Muscle of arm (tissue), 14 donors: ENCODE data around the gene WDR77. TPM values are rescaled to one million over a fixed set of nuclear protein-coding genes. Genes with fewer than 3 reads are reported as not detected.
A peak's percentile ranks its signal among the peaks of the same experiment; 100 is the strongest.

Experiments
- DNase-seq: peaks from one replicate; pipeline ENCODE4 v3.0.0-alpha.2; 2013
- long read RNA-seq, 11 donors: transcript quantifications; one replicate each; lab custom pipeline, GENCODE V29; 2026
- polyA plus RNA-seq, 12 donors: library from polyadenylated mRNA; unstranded; fragments of 120-200 nt; gene quantifications; one replicate each; pipeline ENCODE4 v1.2.1, GENCODE V29; 2013; ENCODE audit not compliant: insufficient read length in 12 of 12

Gene WDR77
- 10 to 100 TPM in 11 of 12 donors, not detected in 1; 31.2 to 45.2 (median 37.6) TPM for polyA plus RNA-seq
- long read RNA-seq, donor 1, transcript WDR77-201 (10 exons, 2,576 nt) = major isoform, 12 of 22 reads
- long read RNA-seq, donor 1, partial matches to known transcripts = 8 of 22 reads
- long read RNA-seq, donor 1, other reads (novel, unspliced or antisense) = 0 of 22 reads
- long read RNA-seq, donor 2, transcript WDR77-201 (10 exons, 2,576 nt) = major isoform, 14 of 19 reads
- long read RNA-seq, donor 2, partial matches to known transcripts = 5 of 19 reads
- long read RNA-seq, donor 2, other reads (novel, unspliced or antisense) = 0 of 19 reads
- long read RNA-seq, donor 3, transcript WDR77-201 (10 exons, 2,576 nt) = major isoform, 8 of 14 reads
- long read RNA-seq, donor 3, partial matches to known transcripts = 6 of 14 reads
- long read RNA-seq, donor 3, other reads (novel, unspliced or antisense) = 0 of 14 reads
- long read RNA-seq, donor 4, transcript WDR77-201 (10 exons, 2,576 nt) = major isoform, 7 of 7 reads
- long read RNA-seq, donor 4, partial matches to known transcripts = 0 of 7 reads
- long read RNA-seq, donor 4, other reads (novel, unspliced or antisense) = 0 of 7 reads
- long read RNA-seq, donor 5, transcript WDR77-201 (10 exons, 2,576 nt) = major isoform, 31 of 47 reads
- long read RNA-seq, donor 5, partial matches to known transcripts = 14 of 47 reads
- long read RNA-seq, donor 5, other reads (novel, unspliced or antisense) = 0 of 47 reads
- long read RNA-seq, donor 6, transcript WDR77-201 (10 exons, 2,576 nt) = major isoform, 8 of 9 reads
- long read RNA-seq, donor 6, partial matches to known transcripts = 0 of 9 reads
- long read RNA-seq, donor 6, other reads (novel, unspliced or antisense) = 0 of 9 reads
- long read RNA-seq, donor 7, transcript WDR77-201 (10 exons, 2,576 nt) = major isoform, 5 of 11 reads
- long read RNA-seq, donor 7, partial matches to known transcripts = 6 of 11 reads
- long read RNA-seq, donor 7, other reads (novel, unspliced or antisense) = 0 of 11 reads
- long read RNA-seq, donor 8, transcript WDR77-201 (10 exons, 2,576 nt) = major isoform, 19 of 31 reads
- long read RNA-seq, donor 8, partial matches to known transcripts = 11 of 31 reads
- long read RNA-seq, donor 8, other reads (novel, unspliced or antisense) = 0 of 31 reads
- long read RNA-seq, donor 9, transcript WDR77-201 (10 exons, 2,576 nt) = major isoform, 6 of 6 reads
- long read RNA-seq, donor 9, partial matches to known transcripts = 0 of 6 reads
- long read RNA-seq, donor 9, other reads (novel, unspliced or antisense) = 0 of 6 reads
- long read RNA-seq, donor 10, transcript WDR77-201 (10 exons, 2,576 nt) = major isoform, 13 of 29 reads
- long read RNA-seq, donor 10, partial matches to known transcripts = 15 of 29 reads
- long read RNA-seq, donor 10, other reads (novel, unspliced or antisense) = 0 of 29 reads
- long read RNA-seq, donor 11, transcript WDR77-201 (10 exons, 2,576 nt) = major isoform, 16 of 379 reads
- long read RNA-seq, donor 11, partial matches to known transcripts = 176 of 379 reads
- long read RNA-seq, donor 11, other reads (novel, unspliced or antisense) = 187 of 379 reads

DNA sequence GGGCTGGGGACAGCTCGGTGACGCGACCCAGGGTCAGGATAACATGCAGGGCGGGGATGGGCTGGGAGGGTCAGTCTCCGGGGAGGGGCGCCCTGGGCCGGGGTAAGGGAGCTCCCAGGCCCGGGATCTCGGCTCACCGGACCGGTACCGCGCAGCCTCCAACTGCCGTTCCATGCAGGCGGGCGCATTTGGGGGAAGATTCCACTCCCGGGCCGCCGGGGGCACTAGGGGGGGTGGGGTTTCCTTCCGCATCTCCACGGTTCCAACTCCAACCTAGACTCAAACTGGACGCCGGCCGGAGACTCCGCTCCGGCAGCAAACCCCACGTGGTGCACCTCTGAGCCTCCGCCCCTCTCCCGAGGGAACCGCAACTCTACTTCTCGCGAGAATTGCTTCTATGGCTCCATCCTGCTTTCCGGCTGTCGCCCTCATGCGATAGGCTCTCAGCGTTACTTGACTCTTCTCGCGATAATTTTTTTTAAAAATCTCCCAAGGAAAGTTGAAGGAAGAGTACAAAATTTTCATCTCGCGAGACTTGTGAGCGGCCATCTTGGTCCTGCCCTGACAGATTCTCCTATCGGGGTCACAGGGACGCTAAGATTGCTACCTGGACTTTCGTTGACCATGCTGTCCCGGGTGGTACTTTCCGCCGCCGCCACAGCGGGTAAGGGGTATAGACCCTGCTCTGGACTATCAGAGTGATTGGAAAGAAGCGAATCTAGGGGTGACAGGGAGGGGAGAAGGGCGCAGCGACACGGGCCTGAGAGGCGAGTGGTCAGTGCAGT is at the start of gene WDR77, which contains the start of gene ATP5PB:
TSS of gene WDR77 (minus strand) at position 339 of the 785 bp plus-strand sequence. CDS start at position 252, 87 bp downstream.
TSS of gene ATP5PB (plus strand) at position 547 of the 785 bp plus-strand sequence. CDS start at position 625, 78 bp downstream.
- peak; percentile 98 for DNase-seq

DNA sequence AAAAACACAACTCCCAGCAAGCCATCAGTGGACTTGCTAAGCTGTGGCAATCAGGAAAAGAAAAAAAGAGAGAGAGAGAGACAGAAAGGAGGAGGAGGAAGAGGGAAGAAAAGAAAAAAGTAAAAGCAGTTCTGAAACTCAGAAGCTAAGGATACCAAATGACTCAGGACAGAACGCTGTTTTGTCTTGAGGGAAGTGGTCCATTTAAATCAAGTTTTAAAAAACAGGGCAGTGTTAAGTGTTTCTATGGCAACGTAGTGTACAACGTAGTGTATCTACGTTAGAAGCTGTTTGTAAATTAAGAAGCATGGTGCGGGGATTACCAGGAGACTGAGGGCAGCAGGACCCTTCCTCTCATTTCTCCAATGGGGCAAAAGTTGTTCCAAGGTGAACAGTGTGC is 48.5 kb upstream of the WDR77 start:
- no peak for DNase-seq

DNA sequence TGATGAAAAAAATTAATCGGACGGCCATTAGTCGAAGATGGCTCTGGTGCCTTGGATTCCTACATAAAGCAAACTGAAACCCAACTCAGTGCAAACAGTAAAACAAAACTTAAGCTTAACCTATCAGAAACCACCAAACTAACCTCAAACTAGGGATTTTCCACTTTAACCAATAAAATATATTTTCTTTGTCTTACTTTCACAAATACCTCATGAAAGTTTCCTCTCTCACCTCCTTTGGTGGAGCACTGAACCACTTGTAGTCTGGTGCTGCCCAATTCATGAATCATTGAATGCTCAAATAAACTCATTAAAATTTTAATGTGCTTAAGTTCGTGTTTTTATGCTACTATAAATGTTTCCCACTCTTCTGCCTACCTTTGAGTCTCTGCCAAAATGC is 47.3 kb upstream of the WDR77 start:
- DNase-seq = no peak

DNA sequence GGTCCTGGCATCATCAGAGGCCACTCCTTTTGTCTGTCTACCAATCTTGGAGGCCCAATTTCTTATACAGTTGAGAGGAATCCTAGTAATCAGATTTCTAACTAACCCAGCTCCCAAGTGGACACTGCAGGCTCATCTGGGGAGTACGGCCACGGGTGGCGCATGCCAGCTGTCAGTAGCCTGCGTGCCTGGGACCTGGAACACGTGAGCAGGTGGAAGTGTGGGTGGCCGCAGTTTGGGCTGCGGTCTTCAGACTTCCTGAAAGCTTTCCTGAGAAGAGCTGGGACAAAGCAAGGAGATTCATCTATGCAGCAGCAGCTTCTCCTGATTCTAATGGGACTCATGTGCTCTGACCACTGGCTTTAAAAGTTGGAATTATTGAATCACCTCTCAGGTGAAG is 42.0 kb upstream of the WDR77 start:
- DNase-seq = no peak

DNA sequence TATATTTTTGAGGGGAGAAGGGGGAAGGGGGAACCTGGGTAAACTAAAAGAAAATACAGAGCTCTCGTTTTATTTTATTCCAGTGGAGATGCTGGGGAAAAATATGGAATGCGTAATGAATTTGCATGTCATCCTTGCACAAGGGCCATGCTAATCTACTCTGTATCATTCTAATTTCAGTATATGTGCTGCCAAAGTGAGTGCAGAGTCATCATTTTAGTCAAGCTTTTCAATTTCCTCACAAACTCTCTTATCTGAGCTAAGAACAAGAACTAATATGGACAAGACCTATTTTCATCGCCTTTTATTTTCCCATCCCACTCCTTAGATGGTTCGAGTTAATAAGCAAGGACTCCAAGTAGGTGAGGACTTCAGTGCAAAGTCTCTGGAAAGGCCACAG is 41.2 kb upstream of the WDR77 start:
- DNase-seq = no peak

DNA sequence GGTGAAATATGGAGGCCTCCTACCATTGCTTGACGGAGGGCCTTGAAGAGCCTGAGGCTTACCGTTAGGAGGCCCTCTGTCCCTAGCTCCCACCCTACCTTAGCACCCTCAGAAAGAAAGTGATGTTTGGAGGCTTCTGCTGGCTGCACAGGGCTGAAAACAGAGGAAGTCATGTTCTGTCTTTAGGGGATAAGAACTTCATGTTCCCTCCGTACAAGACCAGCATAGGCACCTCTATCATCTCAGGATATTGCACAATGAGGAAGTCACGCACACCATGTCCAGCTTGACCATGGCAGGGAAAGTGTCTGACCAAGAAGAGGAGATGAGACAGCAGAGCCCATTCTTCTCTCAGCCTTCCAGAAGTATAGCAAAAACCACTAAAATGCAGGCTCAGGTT is 40.5 kb upstream of the WDR77 start:
- no peak for DNase-seq

DNA sequence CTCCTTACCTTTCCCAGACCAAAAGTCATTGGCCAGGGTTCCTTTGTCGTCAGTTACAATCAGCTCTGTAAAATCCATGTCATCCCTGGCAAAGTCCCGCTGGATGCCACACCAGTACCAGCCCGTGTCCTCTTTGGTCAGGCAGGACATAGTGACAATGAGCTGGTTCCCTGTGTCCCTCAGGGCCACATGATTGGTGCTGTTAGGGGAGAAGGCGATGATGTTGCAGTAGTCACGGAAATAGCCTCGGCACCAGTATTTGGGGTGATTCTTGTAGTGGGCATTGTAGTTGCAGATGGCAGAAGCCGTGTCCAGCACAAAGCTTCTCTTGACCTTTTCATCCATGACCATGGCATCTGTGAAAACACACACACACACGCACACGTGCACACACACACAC is 39.6 kb upstream of the WDR77 start:
- no peak for DNase-seq

DNA sequence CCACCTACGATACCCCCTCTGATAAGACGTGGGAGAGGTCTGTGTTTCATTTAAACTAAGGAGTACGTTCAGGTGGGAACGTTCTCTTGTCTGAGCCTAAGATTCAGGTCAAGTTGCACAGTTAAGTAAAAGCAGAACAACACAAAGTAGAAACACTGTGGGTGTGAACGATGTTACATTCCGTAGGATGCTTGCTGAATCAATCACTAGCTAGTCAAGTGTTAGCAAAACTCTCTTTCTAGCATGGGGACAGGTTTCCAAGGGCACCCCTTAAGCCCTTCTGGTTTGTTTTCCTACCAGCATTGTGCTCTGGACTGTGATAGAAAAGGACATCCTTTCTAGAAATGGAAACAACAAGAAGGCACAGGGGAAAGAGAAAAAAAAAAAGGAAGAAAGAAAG is 38.1 kb upstream of the WDR77 start:
- DNase-seq = no peak

DNA sequence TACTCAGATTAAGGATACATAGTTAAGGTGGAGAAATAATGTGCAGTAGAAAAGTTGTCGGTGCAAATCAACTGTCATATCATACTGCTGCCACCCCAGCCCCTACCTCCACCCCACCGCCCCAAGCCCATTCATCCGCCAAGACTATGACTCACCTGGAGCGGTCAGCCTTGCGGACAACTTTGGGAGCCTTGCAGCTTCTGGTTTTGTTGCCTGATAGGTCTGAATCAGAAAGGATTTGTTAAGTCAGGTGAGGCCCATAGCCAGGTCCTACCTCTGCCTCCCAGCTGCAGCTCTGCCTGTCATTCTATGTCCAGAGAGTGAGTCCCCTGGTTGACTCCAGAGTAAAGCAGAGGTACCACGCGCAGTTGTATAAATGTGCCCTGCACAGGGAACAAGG is 37.4 kb upstream of the WDR77 start:
- DNase-seq = no peak

DNA sequence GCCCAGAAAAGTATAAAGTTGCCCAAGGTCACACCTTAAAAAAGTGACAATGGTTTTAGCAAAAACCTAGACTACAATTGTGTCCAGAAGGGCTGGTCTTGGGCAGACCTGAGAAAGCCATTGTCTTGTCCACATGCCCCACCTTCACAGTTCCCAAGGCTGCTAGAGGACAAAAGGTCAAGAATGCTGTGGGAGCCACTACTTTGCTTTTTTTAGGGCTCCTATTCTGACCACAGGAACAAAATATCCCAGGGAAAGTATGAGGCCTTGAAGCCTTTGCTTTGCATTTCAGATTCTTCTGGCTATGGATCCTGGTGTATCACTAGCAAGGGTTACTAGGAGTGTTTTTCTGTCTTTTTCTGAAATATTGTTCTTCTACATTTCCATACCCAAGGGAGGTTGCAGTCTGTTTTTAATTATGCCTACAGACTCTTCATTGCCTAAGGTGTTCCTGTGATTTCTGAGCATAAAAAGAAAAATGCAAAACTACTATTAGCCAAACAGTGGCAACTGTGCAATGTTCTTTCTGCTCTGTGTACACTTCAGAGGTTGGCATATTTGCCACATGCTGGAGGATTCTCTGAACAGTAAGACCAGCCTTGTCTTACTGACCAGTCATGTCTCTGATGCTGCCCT is 35.5 kb upstream of the WDR77 start:
- no peak for DNase-seq

DNA sequence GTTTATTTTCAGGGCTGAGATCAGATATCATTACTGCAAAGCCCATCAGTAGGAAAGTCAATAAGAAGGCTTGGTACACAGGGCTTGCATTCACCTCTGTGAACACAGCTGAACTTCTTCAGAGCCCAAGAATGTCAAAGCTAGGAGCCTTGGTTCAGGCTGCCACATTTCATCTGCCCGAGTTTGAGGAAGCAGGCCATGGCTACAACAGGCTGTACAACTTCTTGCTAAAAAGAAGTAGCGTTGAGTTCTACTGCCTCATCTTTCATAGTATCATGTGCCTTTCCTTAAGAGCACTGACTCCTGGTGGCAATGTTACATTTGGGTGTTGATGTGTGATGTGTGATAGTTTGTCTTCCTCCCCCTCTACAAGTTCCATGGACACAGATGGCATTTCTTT is 34.8 kb upstream of the WDR77 start:
- DNase-seq = no peak

DNA sequence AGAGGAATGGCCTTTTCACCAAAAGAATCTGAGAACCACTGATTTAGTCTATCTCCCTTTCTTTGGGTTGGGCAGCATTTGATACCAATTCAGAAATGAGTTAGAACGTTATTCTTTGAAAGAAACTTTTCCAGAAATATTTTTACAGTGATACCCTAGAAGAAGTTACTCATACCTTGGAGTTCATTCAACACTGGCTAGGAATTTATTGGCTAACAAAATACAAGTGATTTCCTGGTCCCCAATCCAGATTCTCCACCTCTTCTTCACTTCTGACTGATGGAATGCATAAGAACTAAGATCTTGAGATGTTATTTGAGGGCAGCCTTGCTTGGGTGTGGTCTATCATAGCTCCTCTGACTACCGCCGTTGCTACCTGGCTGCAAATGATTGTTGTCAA is 34.1 kb upstream of the WDR77 start:
- DNase-seq = no peak

DNA sequence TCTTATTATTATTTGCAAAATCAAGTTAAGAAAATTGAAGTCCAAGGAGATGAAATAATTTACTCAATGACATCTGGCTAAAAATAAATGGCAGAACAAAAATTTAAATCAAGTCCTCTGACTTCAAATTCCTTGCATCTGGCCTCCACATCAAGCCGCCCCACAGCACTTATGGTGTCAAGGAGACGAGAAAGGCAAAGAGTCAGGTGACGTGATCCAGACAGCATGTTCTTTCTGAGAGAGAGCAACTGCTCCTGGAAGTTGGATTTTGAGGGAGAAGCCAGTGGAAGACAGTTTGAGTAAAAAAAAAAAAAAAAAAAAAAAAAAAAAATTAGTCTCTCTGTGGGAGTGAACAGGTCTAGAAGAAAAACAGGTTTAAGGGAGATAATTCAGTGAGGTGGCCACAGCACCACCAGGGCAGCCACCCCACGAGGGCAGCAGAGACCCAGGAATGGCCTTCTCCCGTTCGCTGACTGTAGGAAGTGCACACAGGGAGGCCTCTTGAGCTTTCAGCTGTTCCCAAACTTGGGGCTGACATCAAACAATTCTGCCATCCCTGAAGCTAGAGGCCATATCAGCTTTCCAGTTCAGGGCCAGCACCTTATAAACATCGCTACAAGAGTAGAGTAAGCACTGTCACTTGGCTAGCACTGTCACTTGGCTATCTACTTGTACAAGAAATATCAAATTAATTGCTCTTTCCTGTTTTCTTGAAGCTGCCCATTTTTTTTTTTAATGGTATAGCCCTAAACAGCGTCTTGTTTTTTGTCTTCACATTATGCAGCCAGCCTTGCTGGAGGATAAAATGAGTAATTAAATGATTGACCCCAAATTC is 32.5 kb upstream of the WDR77 start:
- DNase-seq = peak; percentile 67

DNA sequence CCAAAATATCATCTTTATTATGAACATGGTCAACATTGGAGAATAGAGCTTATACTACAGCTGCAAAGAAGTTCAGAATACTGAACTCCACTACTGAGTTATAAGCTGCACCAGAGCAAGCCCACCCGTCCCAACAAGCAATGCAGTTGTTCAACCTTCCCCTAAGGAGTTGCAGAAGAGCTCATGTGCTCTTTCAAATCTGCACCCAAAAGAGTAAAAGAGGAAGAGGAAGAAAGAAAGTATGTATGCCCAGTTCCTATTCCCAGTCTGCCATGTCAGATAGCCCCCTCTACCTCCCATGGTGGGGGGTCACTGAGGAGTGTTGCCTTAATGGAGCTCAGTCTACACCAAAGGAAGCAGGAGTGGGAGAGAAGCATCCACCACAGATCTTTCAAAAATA is 31.6 kb upstream of the WDR77 start:
- no peak for DNase-seq

DNA sequence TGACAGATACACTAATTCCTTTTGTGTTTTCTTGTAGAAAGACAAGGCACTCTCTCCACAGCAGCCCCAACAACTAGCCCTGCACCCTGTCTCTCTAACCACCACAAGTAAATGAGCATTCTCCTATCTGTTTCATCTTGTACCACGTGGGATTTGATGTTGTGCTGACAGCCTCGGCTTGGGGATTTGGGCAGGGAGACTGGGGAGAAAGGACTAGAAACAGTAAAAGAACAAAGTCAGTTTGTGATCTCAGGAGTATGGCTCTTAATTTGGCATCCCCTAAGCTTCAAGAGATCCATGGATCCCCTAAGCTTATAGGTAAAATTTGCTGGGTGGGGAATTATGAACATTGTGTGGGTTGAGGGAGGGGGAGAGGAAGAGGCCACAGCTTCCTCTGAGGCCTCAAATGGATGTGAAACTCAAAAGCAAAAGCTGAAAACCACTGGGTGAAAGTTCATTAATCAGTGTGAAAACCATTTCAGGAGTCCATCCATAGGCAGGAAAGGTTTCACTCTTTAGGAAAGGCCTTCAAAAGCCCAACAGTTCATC is 27.8 kb upstream of the WDR77 start:
- DNase-seq = no peak

DNA sequence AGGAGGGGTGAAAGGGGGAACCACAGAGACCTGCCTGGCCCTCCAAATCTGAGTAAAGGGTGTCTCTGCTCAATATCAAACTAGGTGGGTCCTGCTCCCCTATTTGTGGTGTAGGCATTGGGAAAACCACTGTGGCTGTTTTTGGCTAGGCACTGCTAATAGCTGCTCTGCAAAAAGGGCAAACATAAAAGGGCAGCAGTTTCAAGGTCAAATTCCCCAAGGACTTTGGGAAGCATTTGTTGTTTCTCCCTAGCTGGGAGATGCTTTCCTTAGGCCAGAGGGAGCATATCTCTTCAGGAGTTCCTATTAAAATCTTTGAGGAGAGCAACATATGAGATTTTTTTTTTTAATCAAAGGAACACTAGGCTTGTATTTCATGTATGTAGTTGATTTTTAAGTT is 27.2 kb upstream of the WDR77 start:
- no peak for DNase-seq

DNA sequence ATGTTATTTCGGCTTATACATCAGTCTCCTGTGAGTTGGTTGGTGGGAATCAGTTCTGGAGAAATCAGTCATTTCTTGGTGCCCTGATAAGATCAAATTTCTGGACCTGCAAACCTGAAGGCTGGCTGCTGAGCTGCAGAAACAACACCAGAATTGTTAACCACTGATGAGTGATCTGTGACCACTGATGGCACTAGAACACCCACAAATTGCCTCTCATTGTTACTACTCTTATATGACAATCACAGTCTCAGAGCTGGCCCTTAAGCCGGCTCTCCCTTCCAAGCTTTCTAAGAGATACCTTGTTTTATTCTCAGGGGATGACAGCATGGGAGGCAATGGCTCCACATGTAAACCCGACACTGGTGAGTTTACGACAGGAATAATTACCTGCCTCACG is 26.6 kb upstream of the WDR77 start:
- DNase-seq = no peak

DNA sequence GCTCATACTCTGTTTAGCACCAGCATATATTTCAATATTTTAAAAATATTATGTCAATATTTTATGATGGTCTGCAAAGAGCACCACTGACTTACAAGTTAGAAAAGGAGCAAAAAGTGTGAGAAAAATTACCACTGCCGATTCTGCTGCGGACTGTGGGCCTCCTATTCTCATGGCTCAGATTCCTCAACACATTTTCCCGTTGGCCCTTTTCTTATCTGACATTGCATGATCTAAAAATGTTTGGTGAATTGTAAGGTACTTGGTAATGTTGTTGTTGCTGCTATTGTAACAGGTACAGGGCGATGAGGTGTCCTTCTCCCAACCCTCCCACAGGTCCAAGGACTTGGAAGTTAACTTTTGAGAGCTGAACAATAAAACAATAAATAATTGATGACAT is 25.5 kb upstream of the WDR77 start:
- no peak for DNase-seq

DNA sequence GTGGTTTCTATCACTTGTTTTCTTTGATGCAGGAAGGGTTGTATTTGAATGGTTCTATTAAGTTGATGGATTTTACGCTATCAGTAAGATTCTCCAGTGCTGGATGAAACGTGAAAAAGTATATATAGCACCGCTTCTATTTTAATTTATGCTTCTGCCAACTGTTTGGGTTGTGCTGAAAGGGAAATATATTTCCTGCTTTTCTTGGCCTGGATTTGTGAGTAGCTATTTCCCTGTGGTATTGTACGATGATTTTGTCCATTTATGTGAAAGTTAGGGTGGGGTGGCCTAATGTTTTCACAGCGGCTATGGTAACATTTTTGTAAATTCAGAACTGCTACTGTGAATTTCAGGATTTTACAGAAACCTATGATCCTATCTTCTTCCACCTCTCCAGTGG is 25.1 kb upstream of the WDR77 start:
- peak; percentile 16 for DNase-seq
